LNCaP clone FGC (cell line): ENCODE measurements around the gene GRIN2B.

Experiments
- DNase-seq: peaks from one replicate; pipeline ENCODE4 v3.0.0-alpha.2; 2011; ENCODE audit warnings: low read depth
- H3K4me3 ChIP-seq: 2 replicates; pipeline ENCODE4 v1.5.1; 2011; ENCODE audit warnings: mild to moderate bottlenecking, low read depth, low read length, control low read depth
- CTCF ChIP-seq: IDR thresholded peaks from 2 replicates; pipeline ENCODE4 v1.5.1; 2012; ENCODE audit warnings: mild to moderate bottlenecking; ENCODE audit not compliant: control insufficient read depth, insufficient read depth; ENCODE audit errors: extremely low read depth

The GRIN2B gene

GRCh38 chr12:13981296-13981962 is at the start of gene GRIN2B:
GRIN2B (minus strand) TSS chr12:13981602; CDS start chr12:13866208, 115,394 bp downstream.
- H3K4me3 ChIP-seq = no peak within 1 kb of the TSS
- no peak for TF ChIP-seq CTCF

GRCh38 chr12:14026537-14026936 is 45.1 kb upstream of the GRIN2B start:
- TF ChIP-seq CTCF = no peak
- no peak overlapping the region for H3K4me3 ChIP-seq
- DNase-seq = no peak

More at GRCh38 chr12:13981296-13981962, at the start of gene GRIN2B:
- DNase-seq = no peak

GRCh38 chr12:14024591-14024990 is 43.2 kb upstream of the GRIN2B start:
- TF ChIP-seq CTCF = no peak
- DNase-seq = no peak

GRCh38 chr12:14018080-14018479 is 36.7 kb upstream of the GRIN2B start:
- no peak for DNase-seq
- TF ChIP-seq CTCF = no peak
- no peak overlapping the region for H3K4me3 ChIP-seq

More at GRCh38 chr12:14024591-14024990, 43.2 kb upstream of the GRIN2B start:
- H3K4me3 ChIP-seq = no peak overlapping the region

- no peak for DNase-seq
These were observed 29.6 kb upstream of the GRIN2B start for GRCh38 chr12:14010989-14011388.

GRCh38 chr12:14007639-14008038 is 26.2 kb upstream of the GRIN2B start:
- no peak for DNase-seq
- H3K4me3 ChIP-seq = no peak overlapping the region
- TF ChIP-seq CTCF = no peak

More at GRCh38 chr12:14010989-14011388, 29.6 kb upstream of the GRIN2B start:
- no peak for TF ChIP-seq CTCF
- no peak overlapping the region for H3K4me3 ChIP-seq

GRCh38 chr12:13992585-13992984 is 11.2 kb upstream of the GRIN2B start:
- no peak overlapping the region for H3K4me3 ChIP-seq
- no peak for DNase-seq
- TF ChIP-seq CTCF = no peak
